ENCODE results near the gene PADI4. TPM values are rescaled to one million over a fixed set of nuclear protein-coding genes. Genes with fewer than 3 reads are reported as not detected.

Gene PADI4
- total RNA-seq, 1 donor from 2014 or later = not detected

- no peak for DNase-seq (ENCODE audit: low spot score)
Measured at GRCh38 chr1:17281775-17282181, 26.2 kb upstream of the PADI4 start.

DNA sequence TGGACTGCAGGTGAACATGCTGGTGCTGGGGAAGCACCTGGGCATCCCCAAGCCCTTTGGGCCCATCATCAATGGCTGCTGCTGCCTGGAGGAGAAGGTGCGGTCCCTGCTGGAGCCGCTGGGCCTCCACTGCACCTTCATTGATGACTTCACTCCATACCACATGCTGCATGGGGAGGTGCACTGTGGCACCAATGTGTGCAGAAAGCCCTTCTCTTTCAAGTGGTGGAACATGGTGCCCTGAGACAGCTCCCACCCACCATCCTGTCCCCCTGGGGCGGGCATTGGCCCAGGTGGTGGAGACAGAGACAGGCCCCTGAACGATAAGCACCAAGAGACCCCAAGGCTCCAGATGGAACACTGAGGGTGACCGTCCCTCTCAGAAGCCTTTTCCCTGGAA lies 25.2 kb upstream of the PADI4 start:
- DNase-seq (ENCODE audit: low spot score) = no peak

DNA sequence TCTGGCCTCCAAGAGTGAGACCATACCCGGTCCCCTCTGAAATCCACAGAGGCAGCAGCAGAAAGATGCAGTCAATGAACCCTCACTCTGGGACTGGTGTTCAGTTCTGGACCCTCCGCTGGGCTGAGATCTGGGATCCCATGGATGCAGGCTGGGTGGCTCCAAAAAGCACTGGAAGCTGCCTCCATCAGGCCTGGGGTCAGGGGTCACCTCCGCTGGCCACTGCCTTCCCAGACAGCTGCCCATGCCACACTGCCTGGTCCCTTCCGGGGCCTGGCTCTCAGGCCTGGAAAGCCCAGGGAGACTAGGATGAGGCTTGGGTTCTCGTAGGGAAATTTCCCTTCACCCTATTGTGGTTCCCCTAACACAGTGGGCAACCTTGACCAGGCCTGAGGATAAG lies 21.4 kb upstream of the PADI4 start:
- DNase-seq (ENCODE audit: low spot score) = no peak

DNA sequence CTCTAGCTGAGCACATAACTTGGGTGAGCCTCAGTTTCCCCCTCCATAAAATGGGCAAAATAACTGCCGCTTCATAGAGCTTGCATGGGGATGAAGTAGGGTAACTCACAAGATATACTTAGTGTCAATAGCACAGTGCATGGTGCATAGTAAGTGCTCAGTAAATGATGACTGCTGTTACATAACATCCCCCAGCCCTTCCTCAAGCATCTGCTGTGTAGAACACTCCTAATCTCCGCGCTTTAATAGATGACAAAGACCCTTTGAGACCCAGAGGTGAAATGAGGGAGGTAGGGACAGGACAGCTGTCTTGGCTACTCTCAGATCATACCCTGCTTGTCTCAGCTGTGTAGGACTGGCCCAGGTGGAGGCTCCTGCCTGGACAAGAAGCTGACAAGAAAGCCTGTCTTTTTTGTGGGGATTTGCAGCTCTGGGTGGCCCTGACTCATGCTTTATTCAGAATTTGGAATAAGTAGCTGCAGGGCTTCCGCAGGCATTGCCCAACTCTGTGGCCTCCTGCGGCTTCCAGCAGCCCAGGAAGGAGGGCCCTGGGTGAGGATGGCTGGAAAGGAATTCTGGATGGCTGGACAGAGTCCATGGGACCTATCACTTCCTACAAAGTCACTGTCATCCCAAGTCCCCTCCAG lies 20.7 kb upstream of the PADI4 start:
- no peak for DNase-seq (ENCODE audit: low spot score)

DNA sequence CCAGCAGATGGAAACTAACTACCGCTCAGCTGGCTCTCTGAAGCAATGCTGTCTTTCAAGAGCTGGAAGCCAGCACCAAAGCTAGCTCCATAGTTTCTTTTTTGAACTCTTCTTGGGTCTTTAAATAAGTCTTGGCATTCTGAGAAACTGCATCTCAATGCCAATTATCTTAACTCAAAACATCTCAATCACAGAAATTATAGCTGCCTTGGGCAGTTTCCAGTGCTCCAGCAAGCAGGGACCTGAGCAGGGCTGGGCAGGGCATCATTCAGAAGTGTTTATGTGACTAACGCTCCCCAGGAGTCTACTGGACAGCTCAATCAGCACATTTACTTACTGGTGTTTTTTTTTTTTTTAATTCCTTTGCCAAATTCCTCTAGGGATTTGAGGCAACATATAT lies 18.3 kb upstream of the PADI4 start:
- DNase-seq (ENCODE audit: low spot score) = peak; percentile 35

DNA sequence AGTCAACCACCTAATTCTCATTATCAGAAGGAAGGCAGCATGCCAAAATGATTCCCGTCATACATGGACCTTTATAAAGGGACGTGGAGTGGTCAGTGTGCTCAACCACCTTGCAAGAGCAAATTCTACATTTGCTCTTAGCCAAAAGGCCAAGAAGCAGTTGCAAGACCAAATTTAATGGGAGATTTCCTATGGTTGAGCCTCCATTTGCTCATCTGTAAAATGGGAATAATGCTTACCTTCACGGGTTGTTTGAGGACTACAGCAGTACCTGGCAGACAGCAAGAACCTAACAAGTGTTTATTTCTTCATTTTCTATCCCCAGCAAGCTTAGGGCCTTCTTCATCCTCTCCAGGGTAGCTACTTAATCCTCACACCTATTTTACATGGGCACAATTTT lies 17.4 kb upstream of the PADI4 start:
- no peak for DNase-seq (ENCODE audit: low spot score)

GRCh38 chr1:17292299-17293160 lies 15.5 kb upstream of the PADI4 start:
- no peak for DNase-seq (ENCODE audit: low spot score)

GRCh38 chr1:17293681-17294425 lies 14.1 kb upstream of the PADI4 start:
- no peak for DNase-seq (ENCODE audit: low spot score)

GRCh38 chr1:17295292-17295691 lies 12.7 kb upstream of the PADI4 start:
- DNase-seq (ENCODE audit: low spot score) = no peak

GRCh38 chr1:17296086-17296485 lies 11.9 kb upstream of the PADI4 start:
- DNase-seq (ENCODE audit: low spot score) = no peak

DNA sequence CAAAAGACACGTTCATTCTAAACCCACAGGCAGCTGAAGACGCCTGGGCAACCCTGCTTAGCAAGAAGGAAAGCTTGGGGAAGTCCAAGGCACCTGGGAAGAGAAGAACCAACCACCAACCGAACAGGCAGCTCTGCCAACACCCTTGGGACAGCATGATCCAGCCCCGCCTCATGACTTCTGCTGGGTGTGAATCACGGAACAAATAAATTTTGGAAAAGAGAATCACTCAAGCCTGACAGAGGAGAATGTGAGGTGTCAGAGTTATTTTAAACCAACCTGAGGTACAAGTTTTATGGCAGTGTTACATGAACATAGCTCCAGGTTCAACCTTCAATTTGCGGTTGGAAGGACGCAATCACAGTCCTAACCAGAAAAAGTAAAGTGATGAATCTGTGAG lies 10.0 kb upstream of the PADI4 start:
- DNase-seq (ENCODE audit: low spot score) = no peak

- DNase-seq (ENCODE audit: low spot score) = no peak
Measured at GRCh38 chr1:17301767-17302166, 6.2 kb upstream of the PADI4 start.

GRCh38 chr1:17304151-17304825 lies 3.7 kb upstream of the PADI4 start:
- DNase-seq (ENCODE audit: low spot score) = peak; percentile 9

DNA sequence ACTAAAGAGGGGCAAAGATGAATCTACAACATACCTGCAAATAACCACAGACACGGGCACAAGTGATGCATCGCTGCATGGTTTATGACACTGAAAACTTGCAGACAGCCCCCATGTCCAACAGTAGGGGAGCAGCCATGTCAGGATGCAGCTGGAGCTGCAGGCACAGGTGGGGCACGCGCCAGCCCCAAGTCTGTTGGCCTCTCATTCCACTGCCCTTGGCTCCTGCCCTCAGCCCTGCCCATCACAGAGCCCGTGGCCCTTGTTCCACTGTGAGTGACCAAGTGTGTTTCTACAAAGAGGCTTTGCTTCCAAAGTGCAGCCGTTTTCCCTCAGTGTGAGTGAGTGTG lies 3.2 kb upstream of the PADI4 start:
- DNase-seq (ENCODE audit: low spot score) = no peak

GRCh38 chr1:17305576-17306095 lies 2.4 kb upstream of the PADI4 start:
- DNase-seq (ENCODE audit: low spot score) = no peak

- no peak for DNase-seq (ENCODE audit: low spot score)
Measured at GRCh38 chr1:17306407-17306806, 1.6 kb upstream of the PADI4 start.

DNA sequence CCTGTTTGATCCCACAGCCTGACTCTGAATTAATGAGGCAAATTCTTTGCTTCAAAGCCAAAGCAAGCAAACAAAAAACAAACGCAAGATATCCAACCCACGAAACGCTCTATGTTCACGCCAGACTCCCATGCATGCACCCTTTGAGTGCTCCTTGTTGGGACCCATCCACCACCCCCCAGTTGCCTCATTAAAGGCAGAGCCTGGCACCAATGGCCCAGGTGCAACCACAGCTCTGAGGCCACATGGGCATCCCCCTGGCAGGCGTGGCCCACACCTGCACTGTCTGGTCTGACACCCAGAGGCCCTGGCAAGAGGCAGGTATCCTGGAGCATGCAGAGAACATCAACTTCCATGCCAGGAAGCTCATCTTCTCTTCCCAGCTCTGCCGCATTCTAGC lies 1.1 kb upstream of the PADI4 start:
- DNase-seq (ENCODE audit: low spot score) = no peak

DNA sequence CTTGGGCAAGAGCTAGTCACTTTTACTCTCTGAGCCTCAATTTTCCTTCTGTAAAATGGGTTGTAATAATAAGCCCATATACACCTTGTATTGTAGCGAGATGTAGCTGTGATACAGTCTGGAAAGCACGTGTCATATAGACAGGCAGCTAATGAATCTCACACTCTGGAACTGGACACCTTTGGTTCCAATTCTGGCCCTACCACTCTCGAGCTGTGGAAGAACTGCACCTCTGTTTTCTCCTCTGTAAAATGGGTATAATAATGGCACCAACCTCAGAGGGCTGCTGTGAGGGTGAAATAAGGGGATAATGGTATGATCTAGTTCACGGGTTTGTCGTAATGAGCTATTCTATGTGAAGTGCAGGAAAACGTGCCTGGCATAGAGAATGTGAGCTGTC lies 668 bp upstream of the PADI4 start:
- no peak for DNase-seq (ENCODE audit: low spot score)

GRCh38 chr1:17308593-17308992 lies 596 bp downstream of the PADI4 start:
- no peak for DNase-seq (ENCODE audit: low spot score)

DNA sequence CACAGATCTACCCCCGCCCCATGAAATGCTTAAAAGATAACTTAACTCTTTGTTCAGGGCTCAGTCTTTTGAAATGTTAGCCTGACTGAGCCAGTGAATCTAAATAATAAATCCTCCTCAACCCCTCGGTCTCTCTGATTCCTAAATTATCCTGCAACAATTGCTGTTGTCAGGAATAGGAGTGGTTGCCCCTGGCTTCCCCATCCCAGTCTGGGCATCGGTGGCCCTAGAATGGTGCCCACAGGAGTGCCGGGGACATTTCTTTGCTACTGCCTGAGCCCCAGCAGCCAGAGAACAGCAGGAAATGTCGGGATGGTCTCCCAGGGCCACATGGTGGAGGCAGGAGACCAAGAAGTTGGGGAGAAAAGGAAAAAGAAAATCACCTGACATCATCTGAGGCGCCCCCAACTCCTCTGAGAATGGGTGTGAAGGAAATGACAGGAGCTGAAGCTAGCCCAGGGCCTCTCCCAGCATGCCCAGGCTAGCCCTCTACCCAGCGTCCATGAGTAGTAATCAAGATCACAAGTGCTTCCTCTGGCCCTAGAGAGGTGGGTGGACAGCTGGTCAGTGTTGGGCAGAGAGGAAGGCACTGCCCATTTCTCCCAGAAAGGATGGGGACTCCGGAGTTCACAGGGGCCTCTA lies 1.6 kb downstream of the PADI4 start:
- DNase-seq (ENCODE audit: low spot score) = no peak

DNA sequence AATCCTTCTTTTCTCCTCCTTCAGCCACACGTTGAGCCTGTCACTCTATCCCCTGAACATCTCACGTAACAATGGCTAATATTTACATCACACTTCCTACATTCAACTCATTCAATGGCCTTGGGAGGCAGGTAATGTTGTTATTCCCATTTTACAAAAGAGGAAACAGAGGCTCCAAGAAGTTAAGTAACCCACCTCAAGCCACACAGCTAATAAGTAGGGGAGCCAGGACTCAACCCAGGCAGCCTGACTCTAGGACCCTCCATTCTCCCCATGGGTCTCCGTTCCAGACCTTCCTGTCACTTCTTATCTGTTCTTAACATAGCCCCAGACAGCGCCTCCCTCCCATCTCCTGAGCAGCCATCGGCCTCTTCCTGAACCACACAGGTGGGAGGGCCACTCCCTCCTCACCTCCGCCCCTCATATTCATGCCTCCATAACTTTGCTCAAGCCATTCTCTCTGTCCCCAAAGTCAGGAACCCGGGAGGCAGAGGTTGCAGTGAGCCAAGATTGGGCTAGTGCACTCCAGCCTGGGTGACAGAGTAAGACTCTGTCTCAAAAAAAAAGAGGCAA lies 2.2 kb downstream of the PADI4 start:
- DNase-seq (ENCODE audit: low spot score) = no peak

All from umbilical cord (tissue), 2 donors.